HepG2 (cell line): ENCODE results near the gene MEGF6. TPM values are rescaled to one million over a fixed set of nuclear protein-coding genes. Genes with fewer than 3 reads are reported as not detected.

Experiments
- CHD2 ChIP-seq: IDR thresholded peaks from 2 replicates; pipeline ENCODE4 v1.6.1; 2011; ENCODE audit warnings: low read depth, low read length, improper control_type of control experiment
- FIP1L1 ChIP-seq: fragments of 200-400 bp; formaldehyde crosslinking; IDR thresholded peaks from 2 replicates; pipeline ENCODE4 v1.6.1; 2018; ENCODE audit warnings: low read depth, mild to moderate bottlenecking, low read length, moderate library complexity, borderline replicate concordance; ENCODE audit not compliant: insufficient read depth
- FOXP1 ChIP-seq, 2 experiments: fragments of 450-650 bp in 1 of 2; IDR thresholded peaks; 2 replicates each; pipeline ENCODE4 v1.6.1; 2017 to 2018; ENCODE audit warnings: antibody characterized with exemption in 1 of 2
- NBN ChIP-seq: fragments of 450-650 bp; conservative IDR thresholded peaks from 2 replicates; pipeline ENCODE4 v1.6.1; 2017
- NFE2L2 ChIP-seq: fragments of 150-350 bp; IDR thresholded peaks from 2 replicates; pipeline ENCODE4 v1.6.1; 2014; ENCODE audit warnings: low read length
- POLR2A ChIP-seq, 2 experiments: IDR thresholded peaks; 2 replicates each; pipeline ENCODE4 v1.6.1; 2011; ENCODE audit warnings: low read depth in 2 of 2, low read length in 2 of 2, mild to moderate bottlenecking in 1 of 2, moderate library complexity in 1 of 2; ENCODE audit not compliant: insufficient read depth in 1 of 2
- REL ChIP-seq: sonication (generic); formaldehyde crosslinking; conservative IDR thresholded peaks from 2 replicates; pipeline ENCODE4 v1.8.0; 2022; ENCODE audit warnings: mild to moderate bottlenecking, missing genetic modification reagents, moderate library complexity
- SMAD9 ChIP-seq: sonication (generic); formaldehyde crosslinking; IDR thresholded peaks from 2 replicates; pipeline ENCODE4 v1.5.1; 2020; ENCODE audit warnings: mild to moderate bottlenecking, missing genetic modification reagents
- SOX13 ChIP-seq, 3 experiments: fragments of 450-650 bp in 1 of 3; sonication (generic) in 1 of 3; formaldehyde crosslinking in 1 of 3; IDR thresholded peaks in 2 of 3; conservative IDR thresholded peaks in 1 of 3; 2 replicates each; pipeline versions ENCODE4 v1.5.0 to v1.6.1; 2016 to 2020; ENCODE audit warnings: antibody characterized with exemption in 1 of 3, mild to moderate bottlenecking in 1 of 3, missing compliant biosample characterization in 1 of 3, missing genetic modification reagents in 1 of 3, moderate library complexity in 1 of 3
- TBL1XR1 ChIP-seq: fragments of 150-350 bp; IDR thresholded peaks from 2 replicates; pipeline ENCODE4 v1.6.1; 2014; ENCODE audit warnings: borderline replicate concordance, low read length; ENCODE audit not compliant: partially characterized antibody
- ZBTB40 ChIP-seq, 2 experiments: fragments of 450-650 bp in 1 of 2; sonication (generic) in 1 of 2; formaldehyde crosslinking in 1 of 2; IDR thresholded peaks; 2 replicates each; pipeline versions ENCODE4 v1.6.1 to v1.8.0; 2016 to 2022; ENCODE audit warnings: antibody characterized with exemption in 1 of 2, mild to moderate bottlenecking in 1 of 2, missing genetic modification reagents in 1 of 2
- ZMYM3 ChIP-seq: sonication (generic); formaldehyde crosslinking; IDR thresholded peaks from 2 replicates; pipeline ENCODE4 v1.5.1; 2020; ENCODE audit warnings: mild to moderate bottlenecking, missing genetic modification reagents
- ZNF234 ChIP-seq: sonication (generic); formaldehyde crosslinking; conservative IDR thresholded peaks from 2 replicates; pipeline ENCODE4 v1.5.1; 2020; ENCODE audit warnings: mild to moderate bottlenecking, missing genetic modification reagents
- ZNF274 ChIP-seq: sonication (generic); formaldehyde crosslinking; IDR thresholded peaks from 2 replicates; pipeline ENCODE4 v1.5.1; 2020; ENCODE audit warnings: mild to moderate bottlenecking, missing genetic modification reagents
- ZNF614 ChIP-seq: IDR thresholded peaks from 2 replicates; pipeline ENCODE4 v1.6.1; 2018; ENCODE audit warnings: missing biosample characterization, missing genetic modification reagents, inconsistent platforms, borderline replicate concordance
- ZNF792 ChIP-seq: IDR thresholded peaks from 2 replicates; pipeline ENCODE4 v1.6.1; 2016
- polyA plus RNA-seq, 8 experiments: library from polyadenylated mRNA; depleted of rRNA in 3 of 8; stranded (reverse) in 7 of 8; unstranded in 1 of 8; fragments of >200 nt; fragmentation: Illumina TruSeq in 4 of 8; extraction: Trizol in 4 of 8; gene quantifications; 2 replicates each; pipeline versions ENCODE4 v1.2.1 to v1.2.3, GENCODE V29; 2011 to 2016; ENCODE audit warnings: low read depth in 4 of 8, missing spikeins in 1 of 8, mixed read lengths in 1 of 8; ENCODE audit not compliant: insufficient read depth in 1 of 8
- total RNA-seq, 5 experiments: library from RNA; depleted of rRNA; stranded (reverse); fragments of >200 nt; fragmentation: Illumina TruSeq; extraction: Trizol; gene quantifications; 2 replicates each; pipeline ENCODE4 v1.2.3, GENCODE V29; 2016; ENCODE audit warnings: low read depth in 1 of 5
- TF ChIP-seq, protein P1 (sequence below): sonication (generic); formaldehyde crosslinking; IDR thresholded peaks from 2 replicates; pipeline ENCODE4 v1.8.1; 2023; ENCODE audit warnings: mild to moderate bottlenecking, missing genetic modification reagents
- TF ChIP-seq, protein P2 (sequence below): sonication (generic); formaldehyde crosslinking; IDR thresholded peaks from 2 replicates; pipeline ENCODE4 v1.4.0; 2020; ENCODE audit warnings: missing genetic modification reagents, borderline replicate concordance

MEGF6 gene
- total and polyA plus RNA-seq, 2 of the 13 experiments (the other 11 are each of a cell fraction or from before 2014, with no cell fraction given) = 1.9 TPM

DNA sequence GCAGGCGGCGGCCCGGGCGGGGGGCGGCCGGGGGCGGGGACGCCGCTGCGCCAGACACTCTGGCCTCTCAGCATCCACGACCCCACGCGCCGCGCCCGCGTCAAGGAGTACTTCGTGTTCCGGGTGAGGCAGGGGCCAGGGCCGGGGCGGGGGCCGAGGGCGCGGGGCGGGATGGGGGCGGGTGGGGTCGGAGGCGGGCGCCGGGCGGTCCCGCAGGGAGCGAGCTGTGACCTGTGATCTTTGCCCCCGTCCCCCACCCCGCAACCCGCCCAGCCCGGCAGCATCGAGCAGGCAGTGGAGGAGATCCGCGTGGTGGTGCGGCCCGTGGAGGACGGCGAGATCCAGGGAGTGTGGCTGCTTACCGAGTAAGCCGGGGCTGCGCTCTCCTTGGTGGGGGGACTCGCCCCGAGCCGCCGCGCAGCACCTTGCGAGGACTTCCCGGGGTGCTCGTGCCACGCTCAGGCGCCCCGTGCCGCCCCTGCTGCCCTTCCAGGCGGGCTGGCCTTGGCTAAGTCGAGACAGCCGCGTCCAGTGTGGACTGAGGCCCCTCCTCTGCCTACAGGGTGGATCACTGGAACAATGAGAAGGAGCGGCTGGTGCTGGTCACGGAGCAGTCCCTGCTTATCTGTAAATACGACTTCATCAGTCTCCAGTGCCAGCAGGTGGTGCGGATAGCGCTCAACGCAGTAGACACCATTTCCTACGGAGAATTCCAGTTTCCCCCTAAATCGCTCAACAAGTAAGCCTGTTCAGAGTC is 14.0 kb upstream of the MEGF6 start (continued):
- peak; percentile 65 to 74; a peak in 3 of 4 replicates for TF ChIP-seq POLR2A (IDR thresholded peaks at IDR 0.05; ENCODE audit: insufficient read depth in 1 of 2, low read depth in 2 of 2, low read length in 2 of 2)
- TF ChIP-seq ZMYM3 (CRISPR knock-in tag) = no peak
- no peak for TF ChIP-seq NFE2L2
- no peak for TF ChIP-seq NBN
- TF ChIP-seq SMAD9 = no peak
- TF ChIP-seq ZNF792 = no peak; the same call in 1 of the 2 replicates
- TF ChIP-seq, protein P1, sequence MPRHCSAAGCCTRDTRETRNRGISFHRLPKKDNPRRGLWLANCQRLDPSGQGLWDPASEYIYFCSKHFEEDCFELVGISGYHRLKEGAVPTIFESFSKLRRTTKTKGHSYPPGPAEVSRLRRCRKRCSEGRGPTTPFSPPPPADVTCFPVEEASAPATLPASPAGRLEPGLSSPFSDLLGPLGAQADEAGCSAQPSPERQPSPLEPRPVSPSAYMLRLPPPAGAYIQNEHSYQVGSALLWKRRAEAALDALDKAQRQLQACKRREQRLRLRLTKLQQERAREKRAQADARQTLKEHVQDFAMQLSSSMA (CRISPR knock-in tag) = no peak
- TF ChIP-seq, protein P2, sequence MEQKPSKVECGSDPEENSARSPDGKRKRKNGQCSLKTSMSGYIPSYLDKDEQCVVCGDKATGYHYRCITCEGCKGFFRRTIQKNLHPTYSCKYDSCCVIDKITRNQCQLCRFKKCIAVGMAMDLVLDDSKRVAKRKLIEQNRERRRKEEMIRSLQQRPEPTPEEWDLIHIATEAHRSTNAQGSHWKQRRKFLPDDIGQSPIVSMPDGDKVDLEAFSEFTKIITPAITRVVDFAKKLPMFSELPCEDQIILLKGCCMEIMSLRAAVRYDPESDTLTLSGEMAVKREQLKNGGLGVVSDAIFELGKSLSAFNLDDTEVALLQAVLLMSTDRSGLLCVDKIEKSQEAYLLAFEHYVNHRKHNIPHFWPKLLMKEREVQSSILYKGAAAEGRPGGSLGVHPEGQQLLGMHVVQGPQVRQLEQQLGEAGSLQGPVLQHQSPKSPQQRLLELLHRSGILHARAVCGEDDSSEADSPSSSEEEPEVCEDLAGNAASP (CRISPR knock-in tag) = no peak
- no peak for TF ChIP-seq ZNF614 (CRISPR knock-in tag)
- TF ChIP-seq ZNF274 (CRISPR knock-in tag) = peak; percentile 51; the same call in 1 of the 2 replicates
- TF ChIP-seq ZBTB40 (IDR thresholded peaks at IDR 0.05) = no peak
- peak; percentile 32; the same call in 1 of the 2 replicates for TF ChIP-seq ZBTB40 (CRISPR knock-in tag; IDR thresholded peaks at IDR 0.05)
- TF ChIP-seq CHD2 = no peak
- no peak; the same call in 1 of the 2 replicates for TF ChIP-seq ZNF234 (CRISPR knock-in tag)
- no peak for TF ChIP-seq REL
- TF ChIP-seq TBL1XR1 = no peak
- TF ChIP-seq SOX13 (IDR thresholded peaks at IDR 0.05) = no peak
- TF ChIP-seq SOX13 (CRISPR knock-in tag; conservative IDR thresholded peaks at IDR 0.05 in 1 of 2, IDR thresholded peaks at IDR 0.05 in 1 of 2) = peak in 1 of 2 experiments; percentile 62; a peak in 2 of 4 replicates
- no peak for TF ChIP-seq FIP1L1
- no peak for TF ChIP-seq FOXP1 (IDR thresholded peaks at IDR 0.05)
- no peak; the same call in 1 of the 2 replicates for TF ChIP-seq FOXP1 (CRISPR knock-in tag; IDR thresholded peaks at IDR 0.05)
